ENCODE data around the gene SLC10A1.
A peak's percentile ranks its signal among the peaks of the same experiment; 100 is the strongest.
"Not testable (repeated sequence)": the region's sequence is repeated elsewhere in the genome, so short reads cannot be mapped to it uniquely, and the experiment has no call there.

SLC10A1 gene

DNA sequence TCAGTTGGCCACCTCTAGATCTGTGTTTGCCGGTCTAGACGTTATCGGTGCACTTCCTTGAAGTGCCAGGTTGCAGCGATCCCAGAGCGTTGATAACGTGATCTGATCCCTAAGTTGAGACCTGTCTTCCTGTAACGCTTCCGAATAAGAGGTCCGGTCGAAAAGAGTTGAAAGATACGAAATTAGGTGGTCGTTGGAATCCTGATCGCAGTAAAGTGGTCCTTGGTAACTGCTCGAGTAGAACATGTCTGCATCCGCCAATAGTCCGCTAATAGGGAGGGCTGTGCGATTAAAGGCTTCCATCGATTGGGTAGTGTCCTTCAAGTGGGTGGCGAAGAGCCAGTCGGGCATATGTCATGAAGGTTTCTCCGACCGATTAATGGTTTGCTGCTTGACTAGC is 27.4 kb downstream of the SLC10A1 start:
- DNase-seq, result no peak

DNA sequence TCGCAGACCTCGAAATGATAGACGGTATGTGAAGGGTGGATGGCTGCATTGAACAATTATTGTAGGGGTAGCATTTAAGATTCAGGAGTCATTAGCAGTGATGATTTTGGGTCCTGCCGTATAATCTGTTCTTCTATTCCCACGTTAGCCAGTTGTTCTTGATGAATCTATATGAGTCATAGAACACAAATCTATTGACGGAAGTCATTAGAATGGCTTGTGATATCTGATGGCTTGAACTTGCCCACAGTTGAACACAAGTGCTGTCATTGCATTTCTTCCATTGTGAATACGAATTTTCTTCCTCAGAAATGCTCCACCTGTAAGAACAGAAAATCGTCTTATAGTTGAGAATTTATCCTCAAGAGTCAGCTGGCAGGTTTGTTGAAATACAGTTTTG is 28.2 kb downstream of the SLC10A1 start:
- no peak for DNase-seq

DNA sequence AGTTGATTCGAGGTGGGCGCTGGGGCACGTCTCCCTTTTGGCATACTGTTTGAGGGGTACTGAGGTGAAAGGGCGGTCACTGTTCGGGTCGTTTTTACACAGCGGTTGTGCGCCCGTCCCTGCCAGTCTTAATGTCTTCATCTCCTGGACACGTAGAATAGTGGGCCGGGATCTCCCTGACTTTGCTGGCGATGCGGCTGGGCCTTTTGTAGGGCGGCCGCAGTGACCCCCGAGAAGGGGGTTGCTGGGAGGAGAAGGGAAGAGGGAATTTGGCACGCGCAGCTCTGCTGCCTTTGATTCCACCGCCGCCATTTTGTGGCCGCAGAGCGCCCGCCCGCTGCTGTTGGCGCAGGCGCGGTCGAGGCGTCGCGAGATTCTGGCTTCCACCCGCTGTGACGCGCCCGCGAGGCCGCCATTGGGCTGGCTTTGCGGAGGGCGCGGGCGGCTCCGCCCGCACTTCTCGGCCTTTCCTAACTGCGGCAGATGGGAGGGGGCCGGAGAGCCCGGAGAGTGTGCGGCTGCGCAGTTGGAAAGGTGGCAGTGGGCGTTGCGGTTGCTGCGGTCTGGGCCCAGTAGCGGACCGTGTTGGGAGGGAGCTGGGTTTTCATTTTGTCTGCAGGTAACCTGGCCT is 29.6 kb downstream of the SLC10A1 start:
- peak; percentile 95 for DNase-seq

- peak; percentile 97 for DNase-seq
Measured at GRCh38 chr14:69766984-69767368, 30.1 kb downstream of the SLC10A1 start, which contains the start of gene SRSF5. Gene SRSF5 (plus strand): TSS chr14:69767142. CDS start chr14:69768157, 1,015 bp downstream.

GRCh38 chr14:69763761-69764510 is 33.1 kb downstream of the SLC10A1 start:
- DNase-seq, result no peak

GRCh38 chr14:69760810-69761209 is 36.2 kb downstream of the SLC10A1 start:
- no peak for DNase-seq

DNA sequence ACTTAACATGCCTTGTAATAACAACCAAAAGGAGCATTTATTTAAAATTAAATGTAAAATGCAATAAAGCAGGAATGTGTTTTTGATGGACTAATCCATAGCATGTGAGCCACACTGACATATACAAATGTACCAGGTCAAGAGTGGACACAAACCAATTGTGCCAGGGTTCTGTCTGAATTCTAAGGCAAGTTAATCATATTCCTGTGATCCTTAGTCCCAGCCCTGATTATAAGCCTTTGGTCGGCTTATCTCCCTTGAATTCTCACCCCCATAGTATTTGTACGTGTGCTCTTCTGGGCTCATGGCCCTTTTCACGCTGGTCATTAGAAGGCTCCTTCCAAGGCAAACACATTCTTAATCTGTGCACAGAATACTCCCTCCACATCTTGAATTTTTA is 40.7 kb downstream of the SLC10A1 start:
- no peak for DNase-seq

GRCh38 chr14:69755784-69756183 is 41.3 kb downstream of the SLC10A1 start:
- no peak for DNase-seq

DNA sequence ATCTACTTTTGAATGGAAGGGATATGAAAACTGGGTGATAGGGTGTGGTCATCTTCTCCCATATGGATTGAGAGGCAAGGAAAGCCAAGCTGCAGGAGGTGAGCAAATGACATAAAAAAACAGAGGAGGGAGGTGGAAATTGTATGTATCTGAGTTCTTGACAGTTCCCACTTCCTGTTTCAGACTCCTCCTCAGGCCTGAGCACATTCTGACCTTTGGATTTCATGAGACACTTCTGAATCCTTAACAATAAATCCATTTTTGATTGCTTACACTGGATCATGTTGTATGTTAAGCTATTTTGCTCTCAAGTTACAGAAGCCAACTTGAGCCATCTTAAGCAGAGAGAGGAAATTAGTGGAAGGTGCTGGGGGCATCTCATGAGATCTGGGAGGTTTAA is 41.7 kb downstream of the SLC10A1 start:
- no peak for DNase-seq

DNA sequence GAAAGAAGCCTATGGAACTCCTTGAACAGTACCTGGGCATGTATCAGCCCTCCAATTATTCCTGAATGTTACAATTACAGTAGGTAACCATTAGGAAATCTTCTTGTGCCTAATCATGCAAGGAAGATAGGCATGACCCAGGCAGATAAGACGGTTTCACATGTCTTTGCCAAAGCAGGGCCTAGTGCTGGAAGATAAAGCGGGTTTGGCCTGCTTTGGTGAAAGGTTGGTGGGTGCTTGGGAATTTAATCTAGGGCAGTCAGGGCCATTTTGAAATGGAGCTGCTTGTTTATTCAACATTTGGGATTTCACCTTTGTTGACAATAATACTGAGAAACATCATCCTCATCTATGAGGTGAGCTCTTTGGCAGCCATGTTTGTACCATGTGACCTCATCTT is 42.6 kb downstream of the SLC10A1 start:
- no peak for DNase-seq

- DNase-seq, result no peak
Measured at GRCh38 chr14:69753860-69754259, 43.2 kb downstream of the SLC10A1 start.

DNA sequence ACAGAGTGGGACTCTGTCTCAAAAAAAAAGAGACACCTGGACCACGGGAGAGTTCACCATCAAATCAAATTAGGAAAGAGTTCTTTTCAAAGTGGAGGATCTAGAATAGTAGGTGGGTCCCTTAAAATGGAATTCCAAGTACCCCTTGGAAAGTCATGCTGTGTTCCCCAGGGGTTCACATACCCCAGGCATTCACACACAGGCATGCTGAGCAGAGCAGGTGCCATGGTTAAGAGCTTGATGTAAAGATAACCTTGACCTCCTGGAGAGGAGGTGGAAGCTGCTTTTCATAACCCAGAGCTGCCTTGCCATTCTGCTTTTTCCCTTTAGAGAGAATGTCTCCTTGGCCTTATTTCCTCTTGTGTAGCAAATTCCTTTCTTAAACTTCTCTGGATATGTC is 44.3 kb downstream of the SLC10A1 start:
- no peak for DNase-seq

- DNase-seq, result no peak
Measured at GRCh38 chr14:69750495-69750894, 46.5 kb downstream of the SLC10A1 start.

- no peak for DNase-seq
Measured at GRCh38 chr14:69749956-69750355, 47.1 kb downstream of the SLC10A1 start.

GRCh38 chr14:69741055-69741454 is 56.0 kb downstream of the SLC10A1 start:
- DNase-seq, result no peak

DNA sequence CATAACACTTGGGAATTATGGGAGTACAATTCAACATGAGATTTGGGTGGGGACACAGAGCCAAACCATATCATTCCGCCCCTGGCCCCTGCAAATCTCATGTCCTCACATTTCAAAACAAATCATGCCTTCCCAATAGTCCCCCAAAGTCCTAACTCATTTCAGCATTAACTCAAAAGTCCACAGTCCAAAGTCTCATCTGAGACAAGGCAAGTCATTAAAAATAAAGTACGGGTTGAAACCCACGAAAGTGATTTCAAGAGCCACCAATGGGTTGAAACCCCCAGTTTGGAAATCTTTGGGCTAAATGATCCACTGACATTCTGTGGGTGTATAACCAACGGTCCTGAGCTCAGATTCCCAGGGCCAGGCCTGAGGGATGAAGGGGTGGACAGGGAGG is 60.6 kb downstream of the SLC10A1 start:
- not testable (repeated sequence) for DNase-seq

DNA sequence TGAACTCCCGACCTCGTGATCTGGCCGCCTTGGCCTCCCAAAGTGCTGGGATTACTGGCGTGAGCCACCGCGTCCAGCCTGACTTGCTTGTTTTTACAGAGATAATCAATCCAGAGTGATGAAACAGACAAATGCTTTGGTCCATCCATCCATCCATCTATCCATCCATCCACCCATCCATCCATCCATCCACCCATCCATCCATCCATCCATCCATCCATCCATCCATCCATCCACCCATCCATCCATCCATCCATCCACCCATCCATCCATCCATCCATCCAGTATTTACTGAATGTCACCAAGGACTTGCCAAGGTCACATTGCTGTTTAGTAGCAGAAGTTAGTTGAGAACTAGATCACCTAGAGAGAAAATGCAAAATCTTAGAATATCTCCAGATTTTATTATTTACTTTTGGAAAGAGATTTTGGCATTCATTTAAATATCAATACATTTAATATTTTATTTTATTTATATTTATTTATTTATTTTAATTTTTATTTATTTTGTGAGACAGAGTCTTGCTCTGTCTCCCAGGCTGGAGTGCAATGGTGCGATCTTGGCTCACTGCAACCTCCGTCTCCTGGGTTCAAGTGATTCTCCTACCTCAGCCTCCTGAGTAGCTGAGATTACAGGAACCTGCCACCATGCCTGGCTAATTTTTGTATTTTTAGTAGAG is 65.0 kb downstream of the SLC10A1 start:
- not testable (repeated sequence) for DNase-seq

DNA sequence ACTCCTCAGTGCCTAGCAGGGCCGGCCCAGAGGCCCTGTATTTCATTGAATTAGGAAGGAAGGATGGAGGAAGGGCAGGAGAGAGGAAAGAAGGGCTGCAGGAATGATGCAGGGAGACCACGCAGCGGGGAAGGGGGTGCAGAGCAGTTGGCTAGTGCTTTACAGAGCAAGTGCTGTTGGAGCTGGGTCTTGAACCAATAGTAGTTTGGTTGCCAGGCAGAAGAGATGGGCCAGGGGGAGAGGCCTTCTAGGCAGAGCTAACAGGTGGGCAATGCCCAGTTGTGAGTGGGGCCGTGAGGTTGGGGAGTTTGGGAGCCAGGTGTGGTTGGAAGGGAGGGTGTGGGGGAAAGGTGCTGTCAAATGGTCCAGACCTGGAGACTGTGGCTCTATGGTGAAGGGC is 69.2 kb downstream of the SLC10A1 start:
- DNase-seq, result no peak

GRCh38 chr14:69726761-69727511 is 70.1 kb downstream of the SLC10A1 start:
- peak; percentile 92 for DNase-seq
